Spleen (tissue), 11 donors: ENCODE results near the gene RITA1. TPM values are rescaled to one million over a fixed set of nuclear protein-coding genes. Genes with fewer than 3 reads are reported as not detected.
A peak's percentile ranks its signal among the peaks of the same experiment; 100 is the strongest.

ENCODE experiments used
- DNase-seq: peaks from one replicate; pipeline ENCODE4 v3.0.0-alpha.2; 2020
- H3K27ac ChIP-seq, 8 donors: fragments of 200-600 bp; sonication (generic) in 7 of 8; 1 replicate in 4 of 8; 2 replicates in 4 of 8; pipeline versions ENCODE4 v1.5.0 to v1.8.0; 2016 to 2021; ENCODE audit warnings: inconsistent platforms in 4 of 8, mild to moderate bottlenecking in 4 of 8, moderate library complexity in 1 of 8
- H3K27me3 ChIP-seq, 7 donors: fragments of 200-600 bp; sonication (generic) in 6 of 7; replicated peaks in 1 of 7; 1 replicate in 4 of 7; 2 replicates in 3 of 7; pipeline versions ENCODE4 v1.5.0 to v1.8.0; 2016 to 2021; ENCODE audit warnings: inconsistent platforms in 3 of 7, mild to moderate bottlenecking in 1 of 7
- H3K36me3 ChIP-seq, 6 donors: fragments of 200-600 bp; sonication (generic) in 5 of 6; 1 replicate in 4 of 6; 2 replicates in 2 of 6; pipeline versions ENCODE4 v1.5.0 to v1.8.0; 2016 to 2021; ENCODE audit warnings: inconsistent platforms in 2 of 6
- H3K4me1 ChIP-seq, 6 donors: fragments of 200-600 bp; sonication (generic) in 5 of 6; 1 replicate in 3 of 6; 2 replicates in 3 of 6; pipeline versions ENCODE4 v1.5.0 to v1.8.0; 2016 to 2021; ENCODE audit warnings: inconsistent platforms in 3 of 6
- H3K4me3 ChIP-seq, 8 donors: fragments of 200-600 bp; sonication (generic) in 7 of 8; 1 replicate in 4 of 8; 2 replicates in 4 of 8; pipeline versions ENCODE4 v1.5.0 to v1.8.0; 2016 to 2021; ENCODE audit warnings: inconsistent platforms in 4 of 8, mild to moderate bottlenecking in 4 of 8, moderate library complexity in 2 of 8
- H3K9me3 ChIP-seq, 8 donors: fragments of 200-600 bp; sonication (generic) in 7 of 8; 1 replicate in 4 of 8; 2 replicates in 4 of 8; pipeline versions ENCODE4 v1.5.0 to v1.8.0; 2016 to 2021; ENCODE audit warnings: inconsistent platforms in 4 of 8
- POLR2A ChIP-seq, 3 donors: fragments of 450-650 bp; IDR thresholded peaks; one replicate each; pipeline ENCODE4 v1.5.1; 2017; ENCODE audit warnings: antibody characterized with exemption in 3 of 3, mild to moderate bottlenecking in 1 of 3
- POLR2AphosphoS5 ChIP-seq, 3 donors: sonication (generic); formaldehyde crosslinking; IDR thresholded peaks; one replicate each; pipeline ENCODE4 v1.5.1; 2017; ENCODE audit warnings: antibody characterized with exemption in 3 of 3
- WGBS, 5 donors: extraction: QIAGEN DNeasy Blood & Tissue Kit in 3 of 5; methylation state at CpG; one replicate each; pipeline versions ENCODE4 v1.1.5 to v1.1.7; 2013 to 2018; 5-methylcytosine and 5-hydroxymethylcytosine counted together
- intact Hi-C: fragments of 100-400 bp; cut with DNase I; formaldehyde crosslinking; loops from one replicate; pipeline ENCODE4 v1.15.0; 2023; ENCODE audit warnings: low total_unique reads
- polyA plus RNA-seq, 3 donors: library from polyadenylated mRNA; stranded (reverse); fragments of 200-250 nt; gene quantifications; one replicate each; pipeline ENCODE4 v1.2.1, GENCODE V29; 2013
- total RNA-seq, 7 donors: library from RNA; depleted of rRNA in 3 of 7; stranded (reverse); fragments of >200 nt in 3 of 7; fragmentation: NEBNext Ultra II Directional in 4 of 7; extraction: Animal tissue kit (Norgen Biotek cat#: 25700) in 4 of 7; gene quantifications; one replicate each; pipeline versions ENCODE4 v1.1.0 to v1.2.1, GENCODE V29; 2016 to 2021
- TF ChIP-seq, protein P1 (sequence below), 11 experiments: fragments of 200-600 bp in 7 of 11; fragments of 450-650 bp in 4 of 11; sonication (generic) in 4 of 11; IDR thresholded peaks in 8 of 11; conservative IDR thresholded peaks in 3 of 11; 1 replicate in 7 of 11; 2 replicates in 4 of 11; pipeline versions ENCODE4 v1.4.0 to v1.8.0; 2016 to 2021; ENCODE audit warnings: antibody characterized with exemption in 11 of 11, inconsistent platforms in 4 of 11, mild to moderate bottlenecking in 1 of 11
- donor health status: healthy with polysubstance abuse.
- donor health status: DM: no; HTN: no; CAD: no; lungs with moderate emphysema.
- donor health status: DM: no; HTN: no; CAD: no.
- donor health status: Bipolar disorder and iron deficiency.
- donor health status: healthy.
- donor health status: DM: no; HTN: no; CAD: no.
- donor health status: DM: yes; HTN: yes; CAD: no.

RITA1 gene
- total and polyA plus RNA-seq, 10 donors = 9.0 to 15.6 (median 12.4) TPM

GRCh38 chr12:113196990-113197389 is 11.5 kb downstream of the RITA1 start:
- Histone ChIP-seq H3K27me3 (no peaks in the 10 kb centered on the region), H3K9me3 (no peaks in the 10 kb centered on the region), H3K36me3 (peaks cover 0 to 12% (median 4%) of the 10 kb centered on the region in 6 donors), H3K4me3 (no peak overlapping the region), H3K27ac (no peak overlapping the region), H3K4me1 (peaks cover 5 to 57% (median 14%) of the 10 kb centered on the region in 6 donors)
- DNase-seq = no peak
- TF ChIP-seq POLR2A (IDR thresholded peaks at IDR 0.05) = no peak
- TF ChIP-seq, protein P1, sequence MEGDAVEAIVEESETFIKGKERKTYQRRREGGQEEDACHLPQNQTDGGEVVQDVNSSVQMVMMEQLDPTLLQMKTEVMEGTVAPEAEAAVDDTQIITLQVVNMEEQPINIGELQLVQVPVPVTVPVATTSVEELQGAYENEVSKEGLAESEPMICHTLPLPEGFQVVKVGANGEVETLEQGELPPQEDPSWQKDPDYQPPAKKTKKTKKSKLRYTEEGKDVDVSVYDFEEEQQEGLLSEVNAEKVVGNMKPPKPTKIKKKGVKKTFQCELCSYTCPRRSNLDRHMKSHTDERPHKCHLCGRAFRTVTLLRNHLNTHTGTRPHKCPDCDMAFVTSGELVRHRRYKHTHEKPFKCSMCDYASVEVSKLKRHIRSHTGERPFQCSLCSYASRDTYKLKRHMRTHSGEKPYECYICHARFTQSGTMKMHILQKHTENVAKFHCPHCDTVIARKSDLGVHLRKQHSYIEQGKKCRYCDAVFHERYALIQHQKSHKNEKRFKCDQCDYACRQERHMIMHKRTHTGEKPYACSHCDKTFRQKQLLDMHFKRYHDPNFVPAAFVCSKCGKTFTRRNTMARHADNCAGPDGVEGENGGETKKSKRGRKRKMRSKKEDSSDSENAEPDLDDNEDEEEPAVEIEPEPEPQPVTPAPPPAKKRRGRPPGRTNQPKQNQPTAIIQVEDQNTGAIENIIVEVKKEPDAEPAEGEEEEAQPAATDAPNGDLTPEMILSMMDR (IDR thresholded peaks at IDR 0.05 in 8 of 11, conservative IDR thresholded peaks at IDR 0.05 in 3 of 11) = peak; percentile 54 to 87 (median 75)
- peak in 1 of 3 donors; percentile 67 for TF ChIP-seq POLR2AphosphoS5 (IDR thresholded peaks at IDR 0.05)
- intact Hi-C loops = no loop called here
- 8 to 17% (median 10%) methylated on average over 4 of the region's 4 CpGs for WGBS, 5 donors

DNA sequence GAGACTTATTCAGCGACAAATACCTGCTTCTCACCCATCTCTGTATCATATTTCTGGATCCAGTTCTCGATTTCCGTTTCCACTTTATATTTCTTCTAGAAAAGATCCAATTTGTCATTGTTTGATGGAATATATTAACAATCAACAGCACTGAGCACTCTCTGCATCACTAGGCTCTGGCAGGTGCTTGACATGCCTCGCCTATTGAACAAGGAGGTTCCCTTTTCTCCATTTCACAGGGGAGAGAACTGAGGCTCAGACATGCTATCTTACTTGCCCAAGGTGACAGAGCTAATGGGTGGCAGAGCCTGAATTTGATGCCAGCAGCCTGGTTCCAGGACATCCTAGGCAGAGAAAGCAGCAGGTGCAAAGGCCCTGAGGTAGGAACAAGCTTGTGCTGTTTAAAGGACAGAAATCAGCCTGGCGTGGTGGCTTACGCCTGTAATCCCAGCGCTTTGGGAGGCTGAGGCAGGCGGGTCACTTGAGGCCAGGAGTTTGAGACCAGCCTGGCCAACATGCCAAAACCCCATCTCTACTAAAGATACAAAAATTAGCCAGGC is 12.1 kb downstream of the RITA1 start:
- no peak overlapping the region for H3K27ac ChIP-seq
- TF ChIP-seq POLR2A (IDR thresholded peaks at IDR 0.05) (no peak), POLR2AphosphoS5 (IDR thresholded peaks at IDR 0.05) (no peak)
- TF ChIP-seq, protein P1 (IDR thresholded peaks at IDR 0.05 in 8 of 11, conservative IDR thresholded peaks at IDR 0.05 in 3 of 11) = no peak
- no peaks in the 10 kb centered on the region for H3K9me3 ChIP-seq
- no peak overlapping the region for H3K4me3 ChIP-seq
- no peak for DNase-seq
- peaks cover 5 to 57% (median 14%) of the 10 kb centered on the region in 6 donors for H3K4me1 ChIP-seq
- 90 to 95% (median 94%) methylated on average over 6 to 8 of the region's 8 CpGs for WGBS, 5 donors
- no peaks in the 10 kb centered on the region for H3K27me3 ChIP-seq
- peaks cover 0 to 6% (median 0%) of the 10 kb centered on the region in 6 donors for H3K36me3 ChIP-seq
- intact Hi-C loops = no loop called here

- intact Hi-C loops = no loop called here
- no peak for DNase-seq
- WGBS, 5 donors = 65 to 91% (median 84%) methylated on average over 1 of the region's 1 CpG
- H3K9me3 ChIP-seq = no peaks in the 10 kb centered on the region
- H3K36me3 ChIP-seq = no peaks in the 10 kb centered on the region
- no peaks in the 10 kb centered on the region for H3K27me3 ChIP-seq
- H3K4me3 ChIP-seq = no peak overlapping the region
- H3K27ac ChIP-seq = no peak overlapping the region
- H3K4me1 ChIP-seq = peaks cover 5 to 64% (median 14%) of the 10 kb centered on the region in 6 donors
- TF ChIP-seq, protein P1 (IDR thresholded peaks at IDR 0.05 in 8 of 11, conservative IDR thresholded peaks at IDR 0.05 in 3 of 11) = no peak
- TF ChIP-seq POLR2A (IDR thresholded peaks at IDR 0.05) = no peak
- TF ChIP-seq POLR2AphosphoS5 (IDR thresholded peaks at IDR 0.05) = no peak
These were observed 12.8 kb downstream of the RITA1 start for GRCh38 chr12:113198296-113198695.

DNA sequence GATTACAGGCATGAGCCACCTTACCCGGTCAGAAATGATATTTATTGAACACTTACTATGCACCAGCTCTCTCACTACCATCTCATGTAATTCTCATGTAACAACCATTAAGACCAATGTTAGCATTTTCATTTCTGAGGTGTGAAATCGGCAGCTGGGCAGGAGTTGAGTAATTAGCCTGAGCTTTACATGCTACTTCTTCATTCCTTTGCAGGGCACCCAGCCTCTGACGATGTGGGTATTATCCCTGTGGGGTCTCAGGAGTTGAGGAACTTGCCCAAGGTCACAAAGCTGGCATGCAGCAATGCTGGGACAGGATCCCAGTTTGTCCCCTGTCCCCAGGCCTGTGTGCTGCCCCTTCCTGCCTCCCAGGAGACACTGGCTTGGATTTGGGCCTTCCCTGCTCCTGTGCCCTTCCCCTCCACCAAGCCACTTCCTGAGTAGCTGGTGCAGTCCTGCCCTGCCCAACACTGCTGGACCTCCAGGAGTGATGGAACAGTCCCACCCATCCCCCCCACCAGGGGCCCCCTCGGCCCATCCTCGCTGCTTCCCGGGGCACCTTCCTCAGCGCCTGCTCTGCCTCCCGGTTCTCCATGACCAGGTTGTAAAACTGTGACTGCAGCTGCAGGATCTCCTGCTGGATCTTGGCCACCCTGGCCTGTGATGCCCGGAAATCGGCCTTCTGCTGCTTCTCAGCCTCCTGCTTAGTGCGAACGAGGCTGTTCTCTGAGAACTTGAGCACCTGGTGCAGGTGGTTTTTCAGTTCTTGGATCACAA is 14.7 kb downstream of the RITA1 start:
- peaks cover 0 to 71% (median 20%) of the 10 kb centered on the region in 6 donors for H3K4me1 ChIP-seq
- H3K4me3 ChIP-seq = no peak overlapping the region
- 83 to 93% (median 85%) methylated on average over 12 of the region's 12 CpGs for WGBS, 5 donors
- intact Hi-C loops = no loop called here
- TF ChIP-seq POLR2A (IDR thresholded peaks at IDR 0.05) (no peak), POLR2AphosphoS5 (IDR thresholded peaks at IDR 0.05) (no peak)
- TF ChIP-seq, protein P1 (IDR thresholded peaks at IDR 0.05 in 8 of 11, conservative IDR thresholded peaks at IDR 0.05 in 3 of 11) = no peak
- H3K27me3 ChIP-seq = no peaks in the 10 kb centered on the region
- H3K36me3 ChIP-seq = no peaks in the 10 kb centered on the region
- H3K27ac ChIP-seq = no peak overlapping the region
- no peak for DNase-seq
- H3K9me3 ChIP-seq = no peaks in the 10 kb centered on the region
